Adipocyte (in vitro differentiated cells): ENCODE measurements around the gene PEPD.

Experiments
- DNase-seq: peaks from one replicate; pipeline ENCODE4 v3.0.0-alpha.2; 2015; ENCODE audit warnings: low read depth
- H3K27me3 ChIP-seq: replicated peaks from 2 replicates; pipeline ENCODE4 v1.7.0; 2013; ENCODE audit warnings: mild to moderate bottlenecking, low read length, moderate library complexity; ENCODE audit not compliant: control insufficient read depth, insufficient read depth
- H3K36me3 ChIP-seq: 2 replicates; pipeline ENCODE4 v1.7.0; 2013; ENCODE audit warnings: low read length, mild to moderate bottlenecking, moderate library complexity; ENCODE audit not compliant: control insufficient read depth, insufficient read depth, severe bottlenecking
- H3K4me1 ChIP-seq: 2 replicates; pipeline ENCODE4 v1.7.0; 2013; ENCODE audit warnings: mild to moderate bottlenecking, low read length, moderate library complexity; ENCODE audit not compliant: control insufficient read depth, insufficient read depth
- H3K4me3 ChIP-seq: 2 replicates; pipeline ENCODE4 v1.7.0; 2013; ENCODE audit warnings: mild to moderate bottlenecking, low read length, moderate library complexity
- H3K9ac ChIP-seq: 2 replicates; pipeline ENCODE4 v1.7.0; 2013; ENCODE audit warnings: mild to moderate bottlenecking, low read length, moderate library complexity
- H3K9me3 ChIP-seq: 2 replicates; pipeline ENCODE4 v1.7.0; 2013; ENCODE audit warnings: mild to moderate bottlenecking, low read length, moderate library complexity; ENCODE audit not compliant: control insufficient read depth

The PEPD gene

DNA sequence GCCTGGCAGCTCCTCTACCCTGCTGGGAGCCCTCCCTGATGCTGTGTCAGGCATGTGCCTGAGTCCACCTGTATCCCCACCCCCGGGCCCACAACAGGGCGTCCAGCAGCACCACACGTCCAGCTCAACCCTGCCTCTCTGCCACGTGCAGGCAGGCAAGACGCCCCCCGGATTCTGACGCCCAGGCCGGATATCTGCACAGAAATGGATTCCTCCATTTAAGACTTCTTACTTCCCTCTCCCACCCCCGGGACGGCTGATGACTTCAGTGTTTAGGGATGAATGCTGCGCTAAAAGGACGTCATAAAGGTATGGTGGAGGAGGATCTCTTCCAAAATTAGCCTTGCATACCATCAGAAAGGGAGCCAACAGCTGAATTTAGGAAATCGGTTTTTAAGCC, 10.2 kb downstream of the PEPD start:
- no peaks in the 10 kb centered on the region for H3K9me3 ChIP-seq
- H3K27me3 ChIP-seq = no peaks in the 10 kb centered on the region
- H3K4me1 ChIP-seq = peaks cover 37% of the 10 kb centered on the region
- H3K4me3 ChIP-seq = no peak overlapping the region
- H3K36me3 ChIP-seq = peaks cover 23% of the 10 kb centered on the region
- no peak for DNase-seq
- no peak overlapping the region for H3K9ac ChIP-seq

DNA sequence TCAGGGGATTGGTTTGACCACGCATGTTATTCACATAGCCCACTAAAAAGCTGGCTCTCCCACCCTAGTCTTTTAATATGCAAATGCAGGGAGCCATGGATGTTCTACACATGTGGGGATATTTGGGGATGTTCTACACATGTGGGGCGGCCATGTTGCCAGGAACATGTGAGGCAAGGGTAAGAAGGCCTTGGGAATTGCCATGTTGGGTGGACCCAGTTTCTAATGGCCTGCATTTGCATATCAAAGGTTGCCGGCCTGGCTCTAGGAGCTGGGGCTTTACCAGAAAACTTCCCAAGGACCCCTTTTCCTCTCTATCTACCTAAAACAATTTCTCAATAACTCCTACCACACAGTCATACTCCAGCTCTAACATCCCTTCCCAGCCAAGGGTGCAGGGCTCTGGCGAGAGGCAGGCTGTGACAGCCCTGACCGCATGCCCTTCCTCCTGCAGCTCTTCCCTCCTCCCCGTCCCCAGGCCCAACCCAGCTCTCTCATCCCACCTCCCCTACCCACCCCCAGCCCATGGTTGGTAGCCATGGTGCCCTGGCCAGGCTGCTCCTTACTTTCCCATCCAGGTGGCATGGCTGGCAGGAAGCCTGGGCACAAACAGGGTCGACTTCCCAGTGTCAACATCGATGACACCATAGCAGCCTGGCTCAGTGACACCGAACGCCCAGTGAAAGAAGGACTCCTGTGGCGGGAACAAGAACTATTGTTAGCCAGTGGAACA, 11.0 kb downstream of the PEPD start:
- no peak overlapping the region for H3K9ac ChIP-seq
- no peak for DNase-seq
- peaks cover 36% of the 10 kb centered on the region for H3K4me1 ChIP-seq
- H3K27me3 ChIP-seq = no peaks in the 10 kb centered on the region
- H3K4me3 ChIP-seq = no peak overlapping the region
- H3K9me3 ChIP-seq = no peaks in the 10 kb centered on the region
- peaks cover 23% of the 10 kb centered on the region for H3K36me3 ChIP-seq

DNA sequence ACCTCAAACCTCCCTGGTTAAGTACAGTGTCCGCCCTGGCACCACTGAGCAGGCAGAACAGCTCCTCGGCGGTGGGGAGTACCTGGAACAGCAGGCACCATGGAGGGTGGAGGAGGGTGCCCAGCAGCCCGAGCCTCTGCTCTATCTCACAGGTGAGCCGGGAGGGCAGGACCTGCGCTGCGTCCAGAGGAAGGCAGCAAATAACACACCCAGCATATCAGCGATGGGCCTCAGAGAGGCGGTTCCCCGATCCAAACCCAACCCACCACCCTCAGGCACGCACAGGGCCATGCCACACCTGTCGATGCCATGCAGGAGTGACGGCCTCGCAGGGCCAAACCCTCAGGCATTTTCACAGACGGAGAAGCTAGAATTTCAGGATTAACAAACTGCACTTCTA, 11.8 kb downstream of the PEPD start:
- Histone ChIP-seq H3K27me3 (no peaks in the 10 kb centered on the region), H3K4me1 (peaks cover 27% of the 10 kb centered on the region), H3K9me3 (no peaks in the 10 kb centered on the region), H3K36me3 (peaks cover 23% of the 10 kb centered on the region), H3K4me3 (no peak overlapping the region), H3K9ac (no peak overlapping the region)
- DNase-seq = no peak

DNA sequence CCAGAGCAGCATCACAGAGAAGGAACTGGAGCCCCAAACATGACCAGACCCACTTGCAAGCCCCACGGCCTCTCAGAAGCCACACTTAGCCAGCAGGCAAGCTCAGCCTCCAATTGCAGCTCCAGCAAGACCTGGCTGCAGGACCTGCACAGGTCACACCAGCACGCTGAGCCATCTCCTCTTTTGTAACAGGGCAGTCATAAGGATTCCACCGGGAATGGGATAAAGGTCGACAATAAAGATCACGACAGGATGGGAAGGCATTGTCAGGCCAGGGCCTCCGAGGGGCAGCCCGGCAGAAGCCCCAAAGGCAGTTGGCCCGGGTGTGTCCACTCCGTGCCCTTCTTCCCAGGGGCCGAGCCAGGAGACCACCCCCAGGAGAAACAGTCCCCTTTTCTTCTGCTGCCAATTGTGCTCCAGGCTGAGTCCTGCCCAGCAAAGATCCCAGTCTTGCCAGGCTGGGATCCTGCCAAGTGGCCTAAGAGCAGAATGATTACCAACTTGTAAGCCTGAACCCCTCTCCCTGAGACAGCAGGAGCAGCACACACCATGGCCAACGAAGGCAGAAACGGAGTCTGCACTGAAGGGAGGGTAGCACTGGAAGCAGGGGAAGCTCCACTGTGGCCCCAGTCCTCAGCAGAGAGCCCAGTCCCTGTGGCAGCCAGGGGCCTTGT, 12.5 kb downstream of the PEPD start:
- Histone ChIP-seq H3K9ac (no peak overlapping the region), H3K4me1 (peaks cover 26% of the 10 kb centered on the region), H3K4me3 (no peak overlapping the region), H3K9me3 (no peaks in the 10 kb centered on the region), H3K27me3 (no peaks in the 10 kb centered on the region), H3K36me3 (peaks cover 23% of the 10 kb centered on the region)
- peak; percentile 11 for DNase-seq

DNA sequence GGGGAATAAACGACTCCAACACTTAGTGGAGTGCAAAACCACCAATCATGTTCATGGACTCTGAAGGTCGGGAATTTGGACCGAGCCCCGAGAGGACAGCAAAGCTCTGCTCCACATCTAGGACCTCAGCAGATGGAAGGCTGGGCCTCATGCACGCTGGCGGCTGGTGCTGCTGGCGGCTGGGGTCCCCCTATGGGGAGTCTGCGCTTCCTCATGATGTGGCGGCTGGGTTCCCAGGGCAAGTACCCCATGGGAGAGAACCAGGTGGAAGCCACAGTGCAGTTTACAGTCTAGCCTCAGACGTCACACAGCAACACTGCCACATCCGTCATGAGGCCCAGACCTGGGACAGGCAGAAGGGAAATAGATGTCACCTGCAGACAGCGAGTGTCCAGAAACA, 13.2 kb downstream of the PEPD start:
- Histone ChIP-seq H3K9ac (no peak overlapping the region), H3K36me3 (peaks cover 23% of the 10 kb centered on the region), H3K9me3 (no peaks in the 10 kb centered on the region), H3K4me1 (peaks cover 26% of the 10 kb centered on the region), H3K4me3 (no peak overlapping the region), H3K27me3 (no peaks in the 10 kb centered on the region)
- no peak for DNase-seq

DNA sequence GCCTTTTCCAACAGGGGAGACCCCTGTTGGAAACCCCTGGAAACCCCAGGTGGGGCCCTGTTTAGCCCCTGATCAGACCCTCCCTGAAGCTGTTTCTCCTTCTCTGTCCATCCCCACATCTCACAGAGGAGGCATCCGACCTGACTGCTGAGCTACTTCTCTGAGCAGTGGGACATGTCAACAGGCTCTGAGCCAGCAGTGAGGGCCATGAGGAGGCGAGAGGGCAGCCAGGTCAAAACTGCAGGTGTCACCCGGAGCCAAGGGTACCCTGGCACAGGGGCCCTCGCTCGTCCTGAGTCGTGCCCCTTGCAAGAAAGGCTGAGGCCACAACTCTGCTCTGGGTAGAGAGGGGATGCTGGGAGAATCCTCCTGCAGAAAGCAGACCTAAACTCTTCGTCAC, 13.6 kb downstream of the PEPD start:
- no peak overlapping the region for H3K9ac ChIP-seq
- no peaks in the 10 kb centered on the region for H3K27me3 ChIP-seq
- DNase-seq = no peak
- H3K9me3 ChIP-seq = no peaks in the 10 kb centered on the region
- peaks cover 23% of the 10 kb centered on the region for H3K36me3 ChIP-seq
- H3K4me3 ChIP-seq = no peak overlapping the region
- H3K4me1 ChIP-seq = peaks cover 26% of the 10 kb centered on the region

DNA sequence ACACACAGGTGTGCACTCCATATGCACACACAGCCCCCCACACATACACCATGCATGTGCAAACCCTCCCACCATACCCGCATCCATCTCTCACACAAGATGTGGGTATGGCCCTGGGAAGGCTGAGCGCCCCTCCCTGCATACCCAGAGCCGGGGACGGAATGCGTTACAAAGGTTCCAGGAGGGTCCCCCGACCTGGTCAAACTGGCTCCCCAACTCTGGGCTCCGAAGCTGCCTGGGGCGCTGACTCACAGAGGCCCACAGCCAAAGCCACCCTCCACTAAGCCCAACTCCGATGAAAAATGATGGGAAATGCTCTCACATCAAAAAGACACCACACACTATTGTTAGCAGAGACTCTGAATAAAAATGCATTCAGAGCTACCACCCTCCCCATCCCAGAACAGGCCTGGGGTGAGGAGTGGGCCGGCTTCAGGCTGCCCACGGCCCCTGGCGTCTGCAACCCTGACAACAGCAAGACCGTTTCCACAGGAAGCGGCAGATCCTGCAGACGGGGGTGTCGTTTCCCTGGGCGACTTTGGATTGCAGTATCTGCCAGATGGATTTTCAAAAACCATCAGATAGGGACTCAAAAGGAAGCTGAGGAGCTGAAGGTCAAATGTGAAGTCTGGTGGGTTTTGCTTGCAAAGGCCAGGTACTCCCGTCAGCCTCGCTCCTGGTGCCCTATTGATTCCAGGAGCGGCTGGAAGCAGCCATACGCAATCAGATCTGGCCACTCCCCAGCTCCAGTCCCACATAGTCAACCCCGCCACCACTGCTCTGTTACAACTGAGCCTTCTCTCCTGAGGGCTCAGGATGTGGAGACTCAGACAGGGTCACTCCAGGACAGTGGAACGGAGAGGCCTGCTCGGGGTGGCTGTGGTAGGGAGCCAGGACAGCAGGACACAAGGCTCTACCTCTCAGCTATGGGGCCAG, 14.3 kb downstream of the PEPD start:
- Histone ChIP-seq H3K9ac (no peak overlapping the region), H3K4me1 (peaks cover 26% of the 10 kb centered on the region), H3K27me3 (no peaks in the 10 kb centered on the region), H3K4me3 (no peak overlapping the region), H3K9me3 (no peaks in the 10 kb centered on the region), H3K36me3 (peaks cover 23% of the 10 kb centered on the region)
- no peak for DNase-seq

DNA sequence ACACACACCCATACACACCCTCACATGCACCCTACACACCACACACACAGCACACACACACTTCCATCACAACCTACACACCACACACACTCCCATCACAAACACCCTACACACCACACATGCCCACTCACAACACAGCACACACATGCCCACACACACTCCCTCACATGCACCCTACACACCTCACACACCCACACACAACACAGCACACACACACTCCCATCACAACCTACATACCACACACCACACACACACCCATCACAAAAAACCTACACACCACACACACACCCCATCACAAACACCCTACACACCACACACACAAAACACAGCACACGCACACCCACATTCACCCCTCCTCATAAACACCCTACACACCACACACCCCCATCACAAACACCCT, 15.1 kb downstream of the PEPD start:
- DNase-seq = no peak
- H3K36me3 ChIP-seq = peaks cover 17% of the 10 kb centered on the region
- H3K4me1 ChIP-seq = peaks cover 26% of the 10 kb centered on the region
- no peaks in the 10 kb centered on the region for H3K27me3 ChIP-seq
- no peaks in the 10 kb centered on the region for H3K9me3 ChIP-seq
- H3K9ac ChIP-seq = no peak overlapping the region
- no peak overlapping the region for H3K4me3 ChIP-seq

DNA sequence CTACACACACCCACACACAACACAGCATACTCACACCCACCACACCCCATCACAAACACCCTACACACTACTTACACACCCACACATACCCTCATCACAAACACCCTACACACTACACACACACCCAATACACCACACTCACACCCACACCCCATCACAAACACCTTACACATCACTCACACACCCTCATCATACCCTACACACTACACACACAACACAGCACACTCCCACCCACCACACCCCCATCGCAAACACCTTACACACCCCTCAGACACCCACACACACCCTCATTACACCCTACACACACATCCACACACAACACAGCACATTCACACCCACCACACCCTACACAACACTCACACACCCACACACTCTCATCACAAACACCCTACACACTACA, 15.8 kb downstream of the PEPD start:
- no peak overlapping the region for H3K4me3 ChIP-seq

DNA sequence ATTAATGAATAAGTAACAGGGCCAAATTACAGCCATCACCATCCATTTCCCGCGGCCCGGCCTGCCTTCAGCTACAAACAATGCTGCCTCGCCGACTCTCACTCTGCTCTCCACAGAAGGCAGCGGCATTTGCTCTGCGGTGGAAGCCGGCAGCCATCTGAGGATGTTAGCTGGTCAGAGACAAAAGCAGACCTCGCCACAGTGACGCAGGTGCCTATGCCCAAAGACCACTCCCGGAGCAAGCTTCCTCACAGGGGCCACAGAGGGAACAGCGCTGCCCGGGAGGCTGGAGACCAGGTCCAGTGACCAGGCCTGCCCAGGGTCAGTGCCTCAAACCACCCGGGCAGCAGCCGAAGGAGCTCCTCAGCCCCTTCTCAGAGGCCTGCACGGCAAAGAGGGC, 16.4 kb downstream of the PEPD start:
- H3K27me3 ChIP-seq = no peaks in the 10 kb centered on the region
- DNase-seq = no peak
- H3K4me3 ChIP-seq = no peak overlapping the region
- no peak overlapping the region for H3K9ac ChIP-seq
- H3K36me3 ChIP-seq = peaks cover 17% of the 10 kb centered on the region
- H3K9me3 ChIP-seq = no peaks in the 10 kb centered on the region
- H3K4me1 ChIP-seq = peaks cover 26% of the 10 kb centered on the region

More for the DNA sequence above, 15.8 kb downstream of the PEPD start:
- Histone ChIP-seq H3K27me3 (no peaks in the 10 kb centered on the region), H3K9ac (no peak overlapping the region), H3K9me3 (no peaks in the 10 kb centered on the region), H3K36me3 (peaks cover 17% of the 10 kb centered on the region), H3K4me1 (peaks cover 26% of the 10 kb centered on the region)
- no peak for DNase-seq

DNA sequence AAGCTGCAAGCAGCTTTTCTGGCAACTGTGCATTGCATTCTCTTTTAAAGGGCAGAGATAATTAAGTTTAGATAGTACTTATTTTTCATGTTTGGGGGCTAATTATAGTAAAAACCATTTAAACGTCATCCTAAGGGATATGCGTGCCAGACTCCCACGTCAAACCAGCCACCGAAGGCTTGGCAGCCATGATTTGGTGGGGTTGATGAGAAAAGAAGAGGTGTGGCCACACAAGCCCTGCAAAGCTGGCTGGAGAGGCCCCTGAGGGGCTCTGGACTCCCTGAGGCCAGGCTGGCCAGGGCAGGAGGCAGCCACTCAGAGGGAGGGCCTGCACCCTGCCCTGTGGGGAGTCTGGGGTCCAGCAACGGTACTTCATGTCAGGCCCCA, 17.5 kb downstream of the PEPD start:
- peaks cover 19% of the 10 kb centered on the region for H3K4me1 ChIP-seq
- H3K4me3 ChIP-seq = no peak overlapping the region
- no peaks in the 10 kb centered on the region for H3K9me3 ChIP-seq
- H3K9ac ChIP-seq = no peak overlapping the region
- H3K27me3 ChIP-seq = no peaks in the 10 kb centered on the region
- H3K36me3 ChIP-seq = peaks cover 21% of the 10 kb centered on the region
- DNase-seq = no peak
